HEK293T (cell line): ENCODE results near the gene DLX2.
"Not testable (repeated sequence)": the region's sequence is repeated elsewhere in the genome, so short reads cannot be mapped to it uniquely, and the experiment has no call there.

ENCODE experiments used
- ELF4 ChIP-seq: fragments of 450-650 bp; IDR thresholded peaks from 2 replicates; pipeline ENCODE4 v1.6.1; 2017; ENCODE audit warnings: antibody characterized with exemption
- FOXK2 ChIP-seq: fragments of 450-650 bp; IDR thresholded peaks from 2 replicates; pipeline ENCODE4 v1.6.1; 2016; ENCODE audit warnings: mild to moderate bottlenecking

- TF ChIP-seq FOXK2, ELF4: not testable (repeated sequence)
Measured at GRCh38 chr2:172114176-172114575, 11.5 kb upstream of the DLX2 start.
